Spleen (tissue), 11 donors: ENCODE data around the gene TRABD2A. TPM values are rescaled to one million over a fixed set of nuclear protein-coding genes. Genes with fewer than 3 reads are reported as not detected.

Source experiments
- DNase-seq: peaks from one replicate; pipeline ENCODE4 v3.0.0-alpha.2; 2020
- H3K27ac ChIP-seq, 8 donors: fragments of 200-600 bp; sonication (generic) in 7 of 8; 1 replicate in 4 of 8; 2 replicates in 4 of 8; pipeline versions ENCODE4 v1.5.0 to v1.8.0; 2016 to 2021; ENCODE audit warnings: inconsistent platforms in 4 of 8, mild to moderate bottlenecking in 4 of 8, moderate library complexity in 1 of 8
- H3K27me3 ChIP-seq, 7 donors: fragments of 200-600 bp; sonication (generic) in 6 of 7; replicated peaks in 1 of 7; 1 replicate in 4 of 7; 2 replicates in 3 of 7; pipeline versions ENCODE4 v1.5.0 to v1.8.0; 2016 to 2021; ENCODE audit warnings: inconsistent platforms in 3 of 7, mild to moderate bottlenecking in 1 of 7
- H3K36me3 ChIP-seq, 6 donors: fragments of 200-600 bp; sonication (generic) in 5 of 6; 1 replicate in 4 of 6; 2 replicates in 2 of 6; pipeline versions ENCODE4 v1.5.0 to v1.8.0; 2016 to 2021; ENCODE audit warnings: inconsistent platforms in 2 of 6
- H3K4me1 ChIP-seq, 6 donors: fragments of 200-600 bp; sonication (generic) in 5 of 6; 1 replicate in 3 of 6; 2 replicates in 3 of 6; pipeline versions ENCODE4 v1.5.0 to v1.8.0; 2016 to 2021; ENCODE audit warnings: inconsistent platforms in 3 of 6
- H3K4me3 ChIP-seq, 8 donors: fragments of 200-600 bp; sonication (generic) in 7 of 8; 1 replicate in 4 of 8; 2 replicates in 4 of 8; pipeline versions ENCODE4 v1.5.0 to v1.8.0; 2016 to 2021; ENCODE audit warnings: inconsistent platforms in 4 of 8, mild to moderate bottlenecking in 4 of 8, moderate library complexity in 2 of 8
- H3K9me3 ChIP-seq, 8 donors: fragments of 200-600 bp; sonication (generic) in 7 of 8; 1 replicate in 4 of 8; 2 replicates in 4 of 8; pipeline versions ENCODE4 v1.5.0 to v1.8.0; 2016 to 2021; ENCODE audit warnings: inconsistent platforms in 4 of 8
- POLR2A ChIP-seq, 3 donors: fragments of 450-650 bp; IDR thresholded peaks; one replicate each; pipeline ENCODE4 v1.5.1; 2017; ENCODE audit warnings: antibody characterized with exemption in 3 of 3, mild to moderate bottlenecking in 1 of 3
- POLR2AphosphoS5 ChIP-seq, 3 donors: sonication (generic); formaldehyde crosslinking; IDR thresholded peaks; one replicate each; pipeline ENCODE4 v1.5.1; 2017; ENCODE audit warnings: antibody characterized with exemption in 3 of 3
- whole genome bisulfite sequencing, 5 donors: extraction: QIAGEN DNeasy Blood & Tissue Kit in 3 of 5; methylation state at CpG; one replicate each; pipeline versions ENCODE4 v1.1.5 to v1.1.7; 2013 to 2018; 5-methylcytosine and 5-hydroxymethylcytosine counted together
- intact Hi-C: fragments of 100-400 bp; cut with DNase I; formaldehyde crosslinking; loops from one replicate; pipeline ENCODE4 v1.15.0; 2023; ENCODE audit warnings: low total_unique reads
- polyA plus RNA-seq, 3 donors: library from polyadenylated mRNA; stranded (reverse); fragments of 200-250 nt; gene quantifications; one replicate each; pipeline ENCODE4 v1.2.1, GENCODE V29; 2013
- total RNA-seq, 7 donors: library from RNA; depleted of rRNA in 3 of 7; stranded (reverse); fragments of >200 nt in 3 of 7; fragmentation: NEBNext Ultra II Directional in 4 of 7; extraction: Animal tissue kit (Norgen Biotek cat#: 25700) in 4 of 7; gene quantifications; one replicate each; pipeline versions ENCODE4 v1.1.0 to v1.2.1, GENCODE V29; 2016 to 2021
- TF ChIP-seq, protein P1 (sequence below), 11 experiments: fragments of 200-600 bp in 7 of 11; fragments of 450-650 bp in 4 of 11; sonication (generic) in 4 of 11; IDR thresholded peaks in 8 of 11; conservative IDR thresholded peaks in 3 of 11; 1 replicate in 7 of 11; 2 replicates in 4 of 11; pipeline versions ENCODE4 v1.4.0 to v1.8.0; 2016 to 2021; ENCODE audit warnings: antibody characterized with exemption in 11 of 11, inconsistent platforms in 4 of 11, mild to moderate bottlenecking in 1 of 11
- donor health status: healthy with polysubstance abuse.
- donor health status: DM: no; HTN: no; CAD: no; lungs with moderate emphysema.
- donor health status: DM: no; HTN: no; CAD: no.
- donor health status: Bipolar disorder and iron deficiency.
- donor health status: healthy.
- donor health status: DM: no; HTN: no; CAD: no.
- donor health status: DM: yes; HTN: yes; CAD: no.

TRABD2A gene
- total and polyA plus RNA-seq, 10 donors = 4.5 to 12.5 (median 8.3) TPM

DNA sequence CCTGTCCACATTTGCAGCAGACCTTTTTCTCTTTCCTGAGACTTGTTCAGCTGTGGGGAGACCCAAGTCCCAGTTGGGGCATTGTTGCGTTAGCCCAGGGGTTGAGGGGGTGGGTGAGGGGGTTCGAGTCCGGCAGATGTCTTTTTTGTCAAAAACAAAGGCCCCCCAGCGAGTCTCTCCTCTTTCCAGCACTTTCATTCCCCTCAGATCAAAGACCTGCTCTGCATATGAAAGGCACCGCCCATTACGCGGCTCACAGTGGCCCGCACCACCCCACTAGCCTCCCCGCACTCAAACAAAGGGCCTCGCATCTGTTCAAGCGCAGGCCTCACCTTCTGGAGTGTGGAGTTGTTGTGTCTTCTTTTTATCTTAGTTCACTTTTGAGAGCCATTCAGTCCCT, 25.2 kb downstream of the TRABD2A start:
- Histone ChIP-seq H3K4me1 (peaks cover 0 to 22% (median 5%) of the 10 kb centered on the region in 6 donors), H3K27ac (peak overlapping the region in 2 of 8 donors; percentile 34 to 58), H3K9me3 (peaks cover 0 to 19% (median 12%) of the 10 kb centered on the region in 8 donors), H3K36me3 (no peaks in the 10 kb centered on the region), H3K4me3 (no peak overlapping the region), H3K27me3 (no peaks in the 10 kb centered on the region)
- no peak for TF ChIP-seq POLR2A (IDR thresholded peaks at IDR 0.05)
- TF ChIP-seq, protein P1, sequence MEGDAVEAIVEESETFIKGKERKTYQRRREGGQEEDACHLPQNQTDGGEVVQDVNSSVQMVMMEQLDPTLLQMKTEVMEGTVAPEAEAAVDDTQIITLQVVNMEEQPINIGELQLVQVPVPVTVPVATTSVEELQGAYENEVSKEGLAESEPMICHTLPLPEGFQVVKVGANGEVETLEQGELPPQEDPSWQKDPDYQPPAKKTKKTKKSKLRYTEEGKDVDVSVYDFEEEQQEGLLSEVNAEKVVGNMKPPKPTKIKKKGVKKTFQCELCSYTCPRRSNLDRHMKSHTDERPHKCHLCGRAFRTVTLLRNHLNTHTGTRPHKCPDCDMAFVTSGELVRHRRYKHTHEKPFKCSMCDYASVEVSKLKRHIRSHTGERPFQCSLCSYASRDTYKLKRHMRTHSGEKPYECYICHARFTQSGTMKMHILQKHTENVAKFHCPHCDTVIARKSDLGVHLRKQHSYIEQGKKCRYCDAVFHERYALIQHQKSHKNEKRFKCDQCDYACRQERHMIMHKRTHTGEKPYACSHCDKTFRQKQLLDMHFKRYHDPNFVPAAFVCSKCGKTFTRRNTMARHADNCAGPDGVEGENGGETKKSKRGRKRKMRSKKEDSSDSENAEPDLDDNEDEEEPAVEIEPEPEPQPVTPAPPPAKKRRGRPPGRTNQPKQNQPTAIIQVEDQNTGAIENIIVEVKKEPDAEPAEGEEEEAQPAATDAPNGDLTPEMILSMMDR (IDR thresholded peaks at IDR 0.05 in 8 of 11, conservative IDR thresholded peaks at IDR 0.05 in 3 of 11) = no peak
- TF ChIP-seq POLR2AphosphoS5 (IDR thresholded peaks at IDR 0.05) = no peak
- intact Hi-C loops = no loop called here
- no peak for DNase-seq
- 49 to 74% (median 60%) methylated on average over 11 of the region's 11 CpGs for WGBS, 5 donors

DNA sequence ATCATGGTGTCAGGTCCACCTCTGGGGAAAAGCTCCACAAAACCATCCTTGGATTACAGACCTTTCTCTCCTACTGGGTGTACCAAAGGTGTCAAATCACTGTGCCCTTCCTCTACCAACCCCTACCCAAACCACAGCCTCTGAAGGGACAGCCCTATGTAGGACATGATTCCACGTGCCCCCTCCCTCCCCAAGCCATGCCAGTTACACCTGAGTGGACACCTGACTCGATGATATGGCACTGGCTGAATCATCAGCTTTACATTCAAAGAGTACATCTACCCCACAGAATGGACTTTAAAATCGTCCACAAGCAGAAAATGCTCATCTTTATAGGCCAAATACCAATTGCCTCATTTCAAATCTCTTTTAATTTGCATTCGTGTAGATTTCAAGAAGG, 26.0 kb downstream of the TRABD2A start:
- Histone ChIP-seq H3K4me3 (no peak overlapping the region), H3K4me1 (peaks cover 0 to 24% (median 5%) of the 10 kb centered on the region in 6 donors), H3K36me3 (no peaks in the 10 kb centered on the region), H3K27me3 (no peaks in the 10 kb centered on the region), H3K9me3 (peaks cover 0 to 19% (median 12%) of the 10 kb centered on the region in 8 donors), H3K27ac (peak overlapping the region in 2 of 8 donors; percentile 34 to 58)
- WGBS, 5 donors = 63 to 74% (median 67%) methylated on average over 4 of the region's 4 CpGs
- TF ChIP-seq POLR2AphosphoS5 (IDR thresholded peaks at IDR 0.05) = no peak
- no peak for TF ChIP-seq POLR2A (IDR thresholded peaks at IDR 0.05)
- TF ChIP-seq, protein P1 (IDR thresholded peaks at IDR 0.05 in 8 of 11, conservative IDR thresholded peaks at IDR 0.05 in 3 of 11) = no peak
- no peak for DNase-seq
- intact Hi-C loops = no loop called here

DNA sequence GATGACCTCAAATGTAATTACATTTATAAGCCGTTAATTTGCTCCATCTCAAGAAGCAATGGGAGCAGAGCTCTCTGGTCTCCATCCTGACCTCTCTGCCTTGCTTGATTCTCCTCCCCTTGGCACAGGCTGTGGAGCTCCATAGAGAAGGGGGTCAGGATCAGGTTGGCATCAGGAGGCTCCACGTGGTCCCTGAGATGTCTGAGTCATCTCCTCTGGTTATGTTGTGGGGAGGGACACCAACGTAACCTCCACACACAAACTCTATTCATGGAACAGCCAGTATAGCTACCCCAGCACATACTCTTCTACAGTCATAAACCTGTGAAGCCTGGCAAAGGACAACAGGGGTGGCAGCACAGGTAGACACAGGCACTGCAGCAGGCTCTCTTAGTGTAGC, 29.0 kb downstream of the TRABD2A start:
- no peak overlapping the region for H3K4me3 ChIP-seq
- intact Hi-C loops = no loop called here
- no peaks in the 10 kb centered on the region for H3K36me3 ChIP-seq
- H3K4me1 ChIP-seq = peaks cover under 1 to 34% (median 6%) of the 10 kb centered on the region in 6 donors
- no peaks in the 10 kb centered on the region for H3K27me3 ChIP-seq
- H3K27ac ChIP-seq = no peak overlapping the region
- 56 to 87% (median 72%) methylated on average over 3 of the region's 3 CpGs for WGBS, 5 donors
- DNase-seq = no peak
- H3K9me3 ChIP-seq = peaks cover 0 to 19% (median 12%) of the 10 kb centered on the region in 8 donors
- no peak for TF ChIP-seq POLR2AphosphoS5 (IDR thresholded peaks at IDR 0.05)
- no peak for TF ChIP-seq POLR2A (IDR thresholded peaks at IDR 0.05)
- TF ChIP-seq, protein P1 (IDR thresholded peaks at IDR 0.05 in 8 of 11, conservative IDR thresholded peaks at IDR 0.05 in 3 of 11) = no peak

DNA sequence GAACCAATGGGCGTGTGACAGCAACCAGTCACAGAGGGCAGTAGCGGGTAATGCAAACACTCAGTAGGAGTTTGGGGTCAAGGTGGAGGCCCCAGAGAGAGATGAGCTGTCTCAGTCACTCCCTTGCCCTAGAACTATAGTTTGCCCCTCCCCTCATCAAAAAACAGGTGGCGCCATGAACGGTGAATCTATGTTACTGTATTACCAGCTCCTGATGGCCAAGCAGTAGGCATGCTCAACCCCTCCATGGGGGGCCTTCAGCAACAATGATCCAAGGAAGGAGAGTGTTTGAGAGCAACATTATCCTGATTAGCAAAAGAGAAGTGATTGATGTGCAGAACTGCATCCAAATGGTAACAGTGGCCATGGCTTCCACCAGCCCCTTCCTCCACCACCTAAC, 30.4 kb downstream of the TRABD2A start:
- peak overlapping the region in 2 of 8 donors; percentile 30 to 92 for H3K27ac ChIP-seq
- intact Hi-C loops = no loop called here
- no peak for TF ChIP-seq POLR2A (IDR thresholded peaks at IDR 0.05)
- no peaks in the 10 kb centered on the region for H3K36me3 ChIP-seq
- H3K9me3 ChIP-seq = peaks cover 0 to 19% (median 12%) of the 10 kb centered on the region in 8 donors
- H3K27me3 ChIP-seq = no peaks in the 10 kb centered on the region
- no peak overlapping the region for H3K4me3 ChIP-seq
- no peak for DNase-seq
- peaks cover 7 to 41% (median 15%) of the 10 kb centered on the region in 6 donors for H3K4me1 ChIP-seq
- WGBS, 5 donors = 93 to 98% (median 94%) methylated on average over 4 of the region's 4 CpGs
